Measurements from ENCODE around the gene DTYMK.

- TF ChIP-seq POLR2A (IDR thresholded peaks at IDR 0.05; ENCODE audit: low read length) (no peak), GATA1 (IDR thresholded peaks at IDR 0.05; ENCODE audit: low read depth, low read length) (no peak)
Observed at GRCh38 chr2:241652722-241653121, 33.9 kb downstream of the DTYMK start.
